ENCODE measurements around the gene STXBP6. TPM values are rescaled to one million over a fixed set of nuclear protein-coding genes. Genes with fewer than 3 reads are reported as not detected.

STXBP6 gene
- total RNA-seq, 1 experiment from 2014 or later: 6.4 TPM

GRCh38 chr14:24887623-24888304 is 162.2 kb downstream of the STXBP6 start:
- Mint-ChIP-seq H3K4me1 (ENCODE audit: low read depth, unreplicated experiment) (peaks cover 20% of the 10 kb centered on the region), H3K4me3 (ENCODE audit: low read depth, unreplicated experiment) (no peak overlapping the region), H3K9me3 (ENCODE audit: low read depth, unreplicated experiment) (peaks cover 3% of the 10 kb centered on the region), H3K27me3 (ENCODE audit: unreplicated experiment) (no peaks in the 10 kb centered on the region), H3K36me3 (ENCODE audit: insufficient read depth, unreplicated experiment) (no peaks in the 10 kb centered on the region), H3K27ac (ENCODE audit: unreplicated experiment) (no peak overlapping the region)
- CTCF ChIA-PET: no interaction called here
- no TSS peak for BruUV-seq (replicated peaks)
- DNase-seq: no peak
- intact Hi-C loops (cut with micrococcal nuclease; ENCODE audit: unreplicated experiment): no loop called here
- TF ChIP-seq CTCF (IDR thresholded peaks at IDR 0.05; ENCODE audit: unreplicated experiment): no peak

GRCh38 chr14:24885410-24885913 is 164.5 kb downstream of the STXBP6 start:
- Mint-ChIP-seq H3K27me3 (ENCODE audit: unreplicated experiment) (no peaks in the 10 kb centered on the region), H3K9me3 (ENCODE audit: low read depth, unreplicated experiment) (no peaks in the 10 kb centered on the region), H3K4me3 (ENCODE audit: low read depth, unreplicated experiment) (no peak overlapping the region), H3K27ac (ENCODE audit: unreplicated experiment) (no peak overlapping the region), H3K36me3 (ENCODE audit: insufficient read depth, unreplicated experiment) (no peaks in the 10 kb centered on the region), H3K4me1 (ENCODE audit: low read depth, unreplicated experiment) (peaks cover 29% of the 10 kb centered on the region)
- intact Hi-C loops (cut with micrococcal nuclease; ENCODE audit: unreplicated experiment): no loop called here
- no TSS peak for BruUV-seq (replicated peaks)
- CTCF ChIA-PET: interaction anchor here (1.1 kb wide), 1 partner anchor 25 kb away, joined by 3 read pairs; no protein-coding TSS in a partner anchor
- no peak for DNase-seq
- TF ChIP-seq CTCF (IDR thresholded peaks at IDR 0.05; ENCODE audit: unreplicated experiment): no peak

- H3K27ac Mint-ChIP-seq (ENCODE audit: unreplicated experiment): no peak overlapping the region
- intact Hi-C loops (cut with micrococcal nuclease; ENCODE audit: unreplicated experiment): no loop called here
- TF ChIP-seq CTCF (IDR thresholded peaks at IDR 0.05; ENCODE audit: unreplicated experiment): no peak
- H3K36me3 Mint-ChIP-seq (ENCODE audit: insufficient read depth, unreplicated experiment): no peaks in the 10 kb centered on the region
- no peaks in the 10 kb centered on the region for H3K9me3 Mint-ChIP-seq (ENCODE audit: low read depth, unreplicated experiment)
- H3K4me1 Mint-ChIP-seq (ENCODE audit: low read depth, unreplicated experiment): peaks cover 44% of the 10 kb centered on the region
- DNase-seq: no peak
- H3K27me3 Mint-ChIP-seq (ENCODE audit: unreplicated experiment): no peaks in the 10 kb centered on the region
- no TSS peak for BruUV-seq (replicated peaks)
- CTCF ChIA-PET: no interaction called here
- H3K4me3 Mint-ChIP-seq (ENCODE audit: low read depth, unreplicated experiment): no peak overlapping the region
Observed at GRCh38 chr14:24883576-24883975, 166.4 kb downstream of the STXBP6 start.

GRCh38 chr14:24881116-24881893 is 168.6 kb downstream of the STXBP6 start:
- DNase-seq: no peak
- Mint-ChIP-seq H3K27ac (ENCODE audit: unreplicated experiment) (no peak overlapping the region), H3K4me3 (ENCODE audit: low read depth, unreplicated experiment) (no peak overlapping the region), H3K4me1 (ENCODE audit: low read depth, unreplicated experiment) (peaks cover 51% of the 10 kb centered on the region), H3K9me3 (ENCODE audit: low read depth, unreplicated experiment) (no peaks in the 10 kb centered on the region), H3K36me3 (ENCODE audit: insufficient read depth, unreplicated experiment) (no peaks in the 10 kb centered on the region), H3K27me3 (ENCODE audit: unreplicated experiment) (no peaks in the 10 kb centered on the region)
- no TSS peak for BruUV-seq (replicated peaks)
- intact Hi-C loops (cut with micrococcal nuclease; ENCODE audit: unreplicated experiment): no loop called here
- CTCF ChIA-PET: no interaction called here
- no peak for TF ChIP-seq CTCF (IDR thresholded peaks at IDR 0.05; ENCODE audit: unreplicated experiment)

Measured in Calu3 (cell line).